Measurements from ENCODE around the gene ABHD17C.
"Not testable (repeated sequence)": the region's sequence is repeated elsewhere in the genome, so short reads cannot be mapped to it uniquely, and the experiment has no call there.

ABHD17C gene

GRCh38 chr15:80730926-80731325 is 35.8 kb downstream of the ABHD17C start:
- no peak for DNase-seq (ENCODE audit: low spot score)

GRCh38 chr15:80732167-80732566 is 37.1 kb downstream of the ABHD17C start:
- DNase-seq (ENCODE audit: low spot score), result no peak

- DNase-seq (ENCODE audit: low spot score), result no peak
Measured at GRCh38 chr15:80732818-80733217, 37.7 kb downstream of the ABHD17C start.

GRCh38 chr15:80733460-80733859 is 38.4 kb downstream of the ABHD17C start:
- no peak for DNase-seq (ENCODE audit: low spot score)

- DNase-seq (ENCODE audit: low spot score), result no peak
Measured at GRCh38 chr15:80735344-80735743, 40.2 kb downstream of the ABHD17C start.

GRCh38 chr15:80736560-80736959 is 41.5 kb downstream of the ABHD17C start:
- DNase-seq (ENCODE audit: low spot score), result no peak

GRCh38 chr15:80739919-80740318 is 44.8 kb downstream of the ABHD17C start:
- DNase-seq (ENCODE audit: low spot score), result no peak

- DNase-seq (ENCODE audit: low spot score), result no peak
Measured at GRCh38 chr15:80742081-80742480, 47.0 kb downstream of the ABHD17C start.

GRCh38 chr15:80743189-80743833 is 48.2 kb downstream of the ABHD17C start:
- DNase-seq (ENCODE audit: low spot score), result no peak

GRCh38 chr15:80744415-80744814 is 49.3 kb downstream of the ABHD17C start:
- no peak for DNase-seq (ENCODE audit: low spot score)

- no peak for DNase-seq (ENCODE audit: low spot score)
Measured at GRCh38 chr15:80744826-80745225, 49.7 kb downstream of the ABHD17C start.

- DNase-seq (ENCODE audit: low spot score), result no peak
Measured at GRCh38 chr15:80745888-80746287, 50.8 kb downstream of the ABHD17C start.

GRCh38 chr15:80747317-80748053 is 52.4 kb downstream of the ABHD17C start:
- DNase-seq (ENCODE audit: low spot score), result no peak

GRCh38 chr15:80749589-80749988 is 54.5 kb downstream of the ABHD17C start:
- no peak for DNase-seq (ENCODE audit: low spot score)

- DNase-seq (ENCODE audit: low spot score), result peak; percentile 24
Measured at GRCh38 chr15:80750575-80750974, 55.5 kb downstream of the ABHD17C start.

GRCh38 chr15:80752204-80752603 is 57.1 kb downstream of the ABHD17C start:
- DNase-seq (ENCODE audit: low spot score), result no peak

- no peak for DNase-seq (ENCODE audit: low spot score)
Measured at GRCh38 chr15:80753161-80753560, 58.1 kb downstream of the ABHD17C start.

- no peak for DNase-seq (ENCODE audit: low spot score)
Measured at GRCh38 chr15:80754014-80754413, 58.9 kb downstream of the ABHD17C start.

- DNase-seq (ENCODE audit: low spot score), result no peak
Measured at GRCh38 chr15:80755885-80756284, 60.8 kb downstream of the ABHD17C start.

GRCh38 chr15:80758130-80758745 is 63.1 kb downstream of the ABHD17C start:
- DNase-seq (ENCODE audit: low spot score), result no peak

- DNase-seq (ENCODE audit: low spot score), result no peak
Measured at GRCh38 chr15:80760960-80761359, 65.8 kb downstream of the ABHD17C start.

GRCh38 chr15:80761754-80762153 is 66.6 kb downstream of the ABHD17C start:
- no peak for DNase-seq (ENCODE audit: low spot score)

GRCh38 chr15:80763235-80763634 is 68.1 kb downstream of the ABHD17C start:
- not testable (repeated sequence) for DNase-seq (ENCODE audit: low spot score)
